GM18507 (cell line): Measurements from ENCODE around the gene MBD3L4.

Source experiments
- DNase-seq: peaks from one replicate; pipeline ENCODE4 v3.0.0; 2011; ENCODE audit warnings: low read depth; ENCODE audit not compliant: insufficient read length; ENCODE audit errors: extremely low spot score
- FAIRE-seq: peaks from 2 replicates; lab custom pipeline; 2011; peaks lifted over from hg19 to GRCh38; lab: Jason Lieb, UNC

MBD3L4 gene

GRCh38 chr19:6988257-6988656 lies 51.7 kb downstream of the MBD3L4 start:
- no peak for DNase-seq
- FAIRE-seq = no peak

- peak; percentile 18 for FAIRE-seq
- DNase-seq = no peak
These were observed 52.1 kb downstream of the MBD3L4 start for GRCh38 chr19:6987850-6988249.
